ENCODE results near the gene THAP2. TPM values are rescaled to one million over a fixed set of nuclear protein-coding genes. Genes with fewer than 3 reads are reported as not detected.
A peak's percentile ranks its signal among the peaks of the same experiment; 100 is the strongest.
"Not testable (repeated sequence)": the region's sequence is repeated elsewhere in the genome, so short reads cannot be mapped to it uniquely, and the experiment has no call there.

THAP2 gene
- total RNA-seq, 1 donor from 2014 or later, result 5.8 TPM

GRCh38 chr12:71655907-71656306 is 8.2 kb upstream of the THAP2 start:
- intact Hi-C loops (cut with DNase I), result no loop called here
- no peak for DNase-seq (ENCODE audit: low spot score)
- no peak for ATAC-seq

- no peak for ATAC-seq
Measured at GRCh38 chr12:71656740-71657139, 7.4 kb upstream of the THAP2 start.

GRCh38 chr12:71661977-71662530 is 2.0 kb upstream of the THAP2 start:
- no peak for ATAC-seq
- DNase-seq (ENCODE audit: low spot score), result no peak
- intact Hi-C loops (cut with DNase I), result no loop called here

More at GRCh38 chr12:71656740-71657139, 7.4 kb upstream of the THAP2 start:
- no peak for DNase-seq (ENCODE audit: low spot score)
- intact Hi-C loops (cut with DNase I), result no loop called here

- ATAC-seq (peak; percentile 52), DNase-seq (ENCODE audit: low spot score) (peak; percentile 77)
- intact Hi-C loops (cut with DNase I), result no loop called here
Measured at GRCh38 chr12:71662849-71663560, 1.1 kb upstream of the THAP2 start.

GRCh38 chr12:71664411-71665089 is 449 bp downstream of the THAP2 start:
- intact Hi-C loops (cut with DNase I), result no loop called here
- no peak for DNase-seq (ENCODE audit: low spot score)
- no peak for ATAC-seq

GRCh38 chr12:71665090-71665463 is 976 bp downstream of the THAP2 start:
- ATAC-seq (no peak), DNase-seq (ENCODE audit: low spot score) (no peak)
- intact Hi-C loops (cut with DNase I), result no loop called here

GRCh38 chr12:71666259-71666658 is 2.2 kb downstream of the THAP2 start:
- ATAC-seq, result no peak
- DNase-seq (ENCODE audit: low spot score), result no peak
- intact Hi-C loops (cut with DNase I), result no loop called here

GRCh38 chr12:71671311-71671710 is 7.2 kb downstream of the THAP2 start:
- DNase-seq (ENCODE audit: low spot score) (no peak), ATAC-seq (no peak)
- intact Hi-C loops (cut with DNase I), result no loop called here

- ATAC-seq (no peak), DNase-seq (ENCODE audit: low spot score) (no peak)
- intact Hi-C loops (cut with DNase I), result no loop called here
Measured at GRCh38 chr12:71671816-71672215, 7.7 kb downstream of the THAP2 start.

- intact Hi-C loops (cut with DNase I), result no loop called here
- ATAC-seq (no peak), DNase-seq (ENCODE audit: low spot score) (no peak)
Measured at GRCh38 chr12:71682466-71682865, 18.4 kb downstream of the THAP2 start.

- intact Hi-C loops (cut with DNase I), result no loop called here
- DNase-seq (ENCODE audit: low spot score) (no peak), ATAC-seq (no peak)
Measured at GRCh38 chr12:71683633-71684032, 19.5 kb downstream of the THAP2 start.

- intact Hi-C loops (cut with DNase I), result no loop called here
- ATAC-seq (no peak), DNase-seq (ENCODE audit: low spot score) (no peak)
Measured at GRCh38 chr12:71684081-71684480, 20.0 kb downstream of the THAP2 start.

- intact Hi-C loops (cut with DNase I), result no loop called here
- ATAC-seq, result no peak
- no peak for DNase-seq (ENCODE audit: low spot score)
Measured at GRCh38 chr12:71685312-71685906, 21.3 kb downstream of the THAP2 start.

GRCh38 chr12:71685914-71686657 is 22.0 kb downstream of the THAP2 start, which contains the start of gene TMEM19:
TMEM19 (plus strand) TSS chr12:71686082; CDS start chr12:71686681, 599 bp downstream.
- peak; percentile 93 for DNase-seq (ENCODE audit: low spot score)
- peak; percentile 98 for ATAC-seq
- intact Hi-C loops (cut with DNase I), result no loop called here

- ATAC-seq, result no peak
- intact Hi-C loops (cut with DNase I), result no loop called here
- DNase-seq (ENCODE audit: low spot score), result no peak
Measured at GRCh38 chr12:71686658-71687025, 22.5 kb downstream of the THAP2 start.

GRCh38 chr12:71687172-71687571 is 23.1 kb downstream of the THAP2 start:
- ATAC-seq; DNase-seq (ENCODE audit: low spot score); intact Hi-C loops (cut with DNase I): not testable (repeated sequence)

- intact Hi-C loops (cut with DNase I), result no loop called here
- ATAC-seq (no peak), DNase-seq (ENCODE audit: low spot score) (no peak)
Measured at GRCh38 chr12:71688961-71689570, 25.0 kb downstream of the THAP2 start.

GRCh38 chr12:71691504-71692129 is 27.5 kb downstream of the THAP2 start:
- no peak for DNase-seq (ENCODE audit: low spot score)
- intact Hi-C loops (cut with DNase I), result loop anchor here (1.0 kb wide), 1 partner anchor 47 kb away; no protein-coding TSS in a partner anchor
- ATAC-seq, result no peak
